Activated CD4-positive, CD25-positive, alpha-beta regulatory T cell treated with anti-CD3 and anti-CD28 coated beads, Interleukin-2, amount 50 U/mL, for 72 hours (primary cell): Measurements from ENCODE around the gene TMPRSS3.

Experiments used
- DNase-seq: peaks from one replicate; pipeline ENCODE4 v3.0.0; 2021

TMPRSS3 gene

GRCh38 chr21:42387164-42387563 is 8.7 kb downstream of the TMPRSS3 start:
- DNase-seq, result no peak

DNA sequence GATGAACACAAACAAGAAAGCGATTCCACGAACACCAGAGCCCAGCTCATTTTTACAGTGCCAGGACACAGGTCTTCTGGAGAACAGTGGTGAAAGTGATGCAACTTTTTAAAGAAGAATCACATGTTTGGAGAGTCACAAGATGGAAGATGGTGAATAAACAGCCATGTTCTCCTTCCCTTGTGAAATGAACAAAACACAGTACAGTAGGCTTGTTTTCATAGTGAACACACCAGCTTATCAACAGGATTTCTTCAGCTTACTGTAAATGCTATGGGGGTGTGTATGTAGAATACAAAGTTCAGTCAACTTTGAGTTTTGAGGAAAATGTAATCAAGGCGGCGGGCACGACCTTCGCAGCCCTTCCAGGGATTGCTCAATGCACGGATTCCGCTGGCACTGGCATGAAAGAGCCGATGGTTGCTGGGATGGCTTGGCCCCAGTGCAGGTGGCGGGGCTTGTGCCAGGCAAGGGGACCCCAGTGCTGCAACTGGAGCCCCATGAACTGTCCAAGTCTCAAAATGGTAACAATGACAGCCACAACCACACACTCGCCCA is 9.7 kb downstream of the TMPRSS3 start:
- no peak for DNase-seq

DNA sequence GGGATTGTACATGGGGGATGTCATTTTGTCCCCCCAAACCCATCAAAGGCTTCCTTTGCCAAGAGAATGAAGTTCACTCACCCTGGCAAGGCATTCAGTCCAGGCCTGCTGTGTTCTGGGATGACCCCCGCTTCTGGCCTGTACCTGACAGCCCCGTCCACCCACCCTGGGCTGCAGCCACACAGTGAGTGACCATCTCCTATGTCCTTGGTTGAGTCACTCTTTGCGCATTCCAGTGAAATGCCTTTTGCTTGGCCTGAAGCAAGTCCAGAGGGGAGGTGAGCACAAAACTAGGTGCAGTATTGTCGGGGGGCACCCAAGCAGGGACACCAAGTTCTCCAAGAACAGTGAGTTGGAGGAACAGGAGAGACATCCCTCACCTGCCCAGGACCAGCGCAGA is 10.2 kb downstream of the TMPRSS3 start:
- no peak for DNase-seq

DNA sequence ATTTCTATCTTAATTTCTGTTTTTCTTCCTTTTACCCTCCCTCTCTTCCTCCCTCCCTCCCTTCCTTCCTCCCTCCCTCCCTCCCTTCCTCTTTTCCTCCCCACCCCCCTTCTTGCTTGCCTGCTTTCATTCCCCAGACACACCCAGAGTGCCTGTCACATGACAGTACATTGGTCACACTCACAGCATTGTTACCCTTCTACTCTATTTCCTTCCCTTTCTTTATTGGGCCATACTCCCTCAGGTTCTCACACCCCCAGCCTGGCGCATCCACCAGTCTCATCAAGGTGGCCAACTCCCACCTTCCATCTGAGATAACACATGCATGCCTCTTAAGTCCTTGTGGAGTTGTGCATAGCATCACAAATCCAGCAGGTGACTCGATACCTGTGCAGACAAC is 10.9 kb downstream of the TMPRSS3 start:
- no peak for DNase-seq

DNA sequence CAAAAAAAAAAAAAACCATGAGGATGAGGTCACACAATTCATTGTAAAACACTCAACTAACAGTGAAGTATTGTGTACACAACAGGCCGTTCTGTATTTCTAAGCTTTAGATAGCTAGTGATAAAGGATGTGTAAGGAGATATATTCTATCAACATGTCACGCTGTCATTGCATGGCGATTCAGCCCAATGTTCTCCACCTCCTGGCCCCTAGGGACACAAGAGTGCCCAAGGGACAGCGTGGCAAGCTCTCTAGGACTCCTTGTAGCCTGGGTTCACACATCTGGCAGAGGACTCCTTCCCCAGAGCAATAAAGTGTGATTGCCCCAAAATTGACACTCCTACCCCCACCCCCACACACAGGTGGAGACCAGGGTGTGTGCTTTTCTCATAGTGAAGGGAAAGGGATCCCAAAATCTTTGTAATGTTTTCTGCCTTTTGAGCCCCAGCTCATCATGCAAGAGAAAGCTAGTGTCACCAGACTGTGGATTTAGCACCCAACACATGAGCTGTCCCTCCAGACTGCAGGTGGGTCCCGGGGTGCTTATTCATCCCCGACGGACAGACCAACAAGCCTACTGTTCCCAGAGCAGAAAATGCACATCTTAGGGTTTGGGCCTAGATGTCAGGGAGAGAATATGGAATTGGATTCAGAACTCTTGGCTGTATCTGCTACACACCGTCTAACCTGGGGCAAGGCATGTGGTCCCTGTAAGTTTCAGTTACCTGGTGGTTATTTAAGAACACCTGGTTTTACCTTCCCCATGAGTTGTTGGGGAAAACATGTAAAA is 11.5 kb downstream of the TMPRSS3 start:
- no peak for DNase-seq

DNA sequence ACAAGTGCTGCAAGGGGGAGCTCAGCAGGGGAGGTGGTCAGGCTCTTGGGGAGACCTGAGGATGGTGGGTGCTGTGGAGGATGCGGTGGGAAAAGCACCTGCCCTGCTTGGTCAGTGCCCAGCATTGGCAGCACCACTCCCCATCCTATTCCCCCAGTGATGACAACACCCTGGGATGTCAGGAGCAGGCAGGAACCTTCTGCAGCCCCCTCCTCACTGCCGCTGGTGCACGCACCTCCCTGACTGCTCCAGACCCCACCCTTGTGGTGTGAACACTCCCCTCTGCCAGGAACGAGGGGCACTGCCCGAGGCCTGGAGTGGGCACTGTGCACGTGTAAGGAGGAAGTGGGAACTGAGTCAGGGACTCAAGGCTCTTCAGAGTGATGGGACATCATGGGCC is 12.5 kb downstream of the TMPRSS3 start:
- no peak for DNase-seq

DNA sequence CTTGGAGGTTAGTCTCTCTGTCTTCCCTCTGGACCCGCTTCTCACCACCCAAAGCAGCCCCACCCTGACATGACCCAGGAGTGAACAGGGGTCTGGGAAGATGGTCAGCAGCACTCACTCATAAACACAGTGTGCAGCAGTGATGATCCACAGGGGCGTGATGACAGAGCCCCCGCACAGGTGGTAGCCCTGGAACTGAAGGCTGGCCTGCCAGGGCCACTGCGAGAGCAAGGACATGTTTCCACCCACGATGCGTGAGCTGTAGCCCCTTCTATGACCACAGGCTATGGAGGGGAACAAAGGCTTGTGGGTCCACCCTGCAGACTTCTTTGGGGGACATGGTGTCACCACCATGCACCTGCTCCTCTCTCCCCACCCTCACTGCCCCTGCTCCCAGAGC is 12.9 kb downstream of the TMPRSS3 start:
- DNase-seq, result no peak

GRCh38 chr21:42381347-42381984 is 14.4 kb downstream of the TMPRSS3 start:
- no peak for DNase-seq

- DNase-seq, result no peak
Observed at GRCh38 chr21:42379426-42380215, 16.2 kb downstream of the TMPRSS3 start.

- DNase-seq, result no peak
Observed at GRCh38 chr21:42378418-42378817, 17.4 kb downstream of the TMPRSS3 start.

- DNase-seq, result no peak
Observed at GRCh38 chr21:42377951-42378340, 17.9 kb downstream of the TMPRSS3 start.

DNA sequence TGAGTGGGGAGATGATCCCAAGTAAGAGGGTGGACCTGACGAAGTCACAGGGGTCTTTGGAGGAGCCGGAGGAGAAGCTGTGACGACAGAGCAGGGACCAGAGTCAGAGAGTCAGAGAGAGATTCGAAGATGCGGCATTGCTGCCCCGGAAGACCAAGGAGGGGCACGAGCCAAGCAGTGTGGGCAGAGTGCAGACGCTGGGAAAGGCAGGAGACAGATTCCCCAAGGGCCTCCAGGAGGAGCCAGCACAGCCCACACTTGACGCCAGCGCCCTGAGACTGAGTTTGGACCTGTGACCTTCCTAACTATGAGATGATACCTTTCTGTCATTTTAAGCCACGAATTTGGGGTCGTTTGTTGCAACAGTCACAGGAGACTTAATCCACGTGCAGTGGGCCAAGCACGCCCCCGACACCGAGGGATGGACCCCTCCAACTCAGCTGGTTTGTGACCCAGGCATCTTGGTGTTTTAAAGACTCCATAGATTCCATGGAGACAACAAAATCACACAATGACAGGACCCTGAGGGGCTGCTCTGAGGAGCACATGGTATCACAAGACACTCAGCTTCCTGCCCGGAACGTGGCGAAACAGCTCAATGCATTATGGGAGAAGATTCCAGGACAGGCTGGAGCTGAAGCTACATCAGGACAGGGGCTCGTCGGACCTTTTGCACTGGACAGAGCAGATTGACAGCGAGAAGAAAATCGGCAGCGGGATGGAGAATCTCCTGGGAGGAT is 18.5 kb downstream of the TMPRSS3 start:
- no peak for DNase-seq

DNA sequence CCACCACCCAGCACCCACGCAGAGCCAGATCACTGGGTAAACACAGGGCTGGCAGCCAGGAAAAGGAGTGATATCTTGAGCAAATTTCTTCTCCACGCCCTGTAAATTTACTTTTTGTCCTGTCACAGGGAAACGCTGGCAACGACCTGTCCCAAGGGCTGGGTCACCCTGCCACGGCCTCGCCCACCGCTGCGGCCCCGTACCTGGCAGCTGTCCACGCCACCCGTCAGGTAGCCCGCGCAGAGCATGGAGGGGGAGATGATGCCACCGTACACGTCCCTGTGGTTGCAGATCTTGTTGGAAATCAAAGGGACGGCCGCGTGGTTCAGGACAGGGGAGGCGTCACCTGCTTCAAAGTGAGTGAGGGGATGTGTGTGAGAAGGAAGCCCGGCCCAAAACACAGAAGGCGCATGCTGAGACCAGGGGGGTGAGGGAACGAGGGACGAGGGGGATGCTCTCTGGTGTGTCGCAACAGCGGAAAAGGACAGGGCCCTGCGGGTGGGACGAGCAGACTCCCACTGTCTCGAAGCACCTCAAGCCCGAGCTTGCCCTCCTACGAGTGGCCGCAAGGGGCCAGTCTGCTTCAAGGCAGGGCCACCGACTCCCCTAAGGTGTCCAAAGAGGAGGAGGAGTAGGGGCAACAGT is 19.4 kb downstream of the TMPRSS3 start:
- no peak for DNase-seq

- no peak for DNase-seq
Observed at GRCh38 chr21:42375966-42376337, 19.9 kb downstream of the TMPRSS3 start.

GRCh38 chr21:42375506-42375905 is 20.3 kb downstream of the TMPRSS3 start:
- DNase-seq, result no peak

- DNase-seq, result no peak
Observed at GRCh38 chr21:42374864-42375499, 20.9 kb downstream of the TMPRSS3 start.

- DNase-seq, result no peak
Observed at GRCh38 chr21:42374457-42374856, 21.4 kb downstream of the TMPRSS3 start.

GRCh38 chr21:42373908-42374455 is 21.9 kb downstream of the TMPRSS3 start:
- no peak for DNase-seq

DNA sequence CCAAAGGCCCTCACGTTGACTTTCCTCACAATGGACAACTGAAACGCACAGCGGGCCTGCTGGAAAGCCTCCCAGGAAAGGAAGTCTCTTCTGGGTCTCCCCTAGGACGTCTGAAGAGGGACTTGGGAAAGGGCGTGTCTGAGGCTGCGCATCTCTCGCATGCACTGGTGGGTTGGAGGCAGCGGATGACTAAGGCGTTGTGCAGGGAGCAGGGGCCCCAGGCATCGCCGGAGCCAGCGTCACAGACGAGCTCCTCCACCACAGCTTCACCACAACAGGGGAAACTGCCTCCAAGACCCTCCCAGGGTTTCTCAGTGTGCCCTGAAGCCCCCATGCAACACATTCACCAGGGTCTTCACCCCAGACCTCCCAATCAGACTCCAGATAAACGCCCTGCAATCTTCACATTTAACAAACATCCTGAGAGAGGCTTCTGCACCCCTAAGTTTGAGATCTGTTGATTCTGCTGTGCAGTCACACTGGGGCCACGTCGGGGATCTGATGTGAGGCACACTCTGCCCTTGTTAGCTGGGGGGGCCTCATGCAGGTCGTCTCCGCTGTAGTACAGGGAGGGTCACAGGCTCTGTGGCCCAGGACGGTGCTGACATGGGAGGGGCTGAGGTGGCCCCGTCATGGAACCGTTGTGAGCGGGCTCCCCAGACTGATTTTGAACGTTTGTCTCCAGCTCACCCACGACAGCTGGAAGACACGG is 22.5 kb downstream of the TMPRSS3 start:
- no peak for DNase-seq

DNA sequence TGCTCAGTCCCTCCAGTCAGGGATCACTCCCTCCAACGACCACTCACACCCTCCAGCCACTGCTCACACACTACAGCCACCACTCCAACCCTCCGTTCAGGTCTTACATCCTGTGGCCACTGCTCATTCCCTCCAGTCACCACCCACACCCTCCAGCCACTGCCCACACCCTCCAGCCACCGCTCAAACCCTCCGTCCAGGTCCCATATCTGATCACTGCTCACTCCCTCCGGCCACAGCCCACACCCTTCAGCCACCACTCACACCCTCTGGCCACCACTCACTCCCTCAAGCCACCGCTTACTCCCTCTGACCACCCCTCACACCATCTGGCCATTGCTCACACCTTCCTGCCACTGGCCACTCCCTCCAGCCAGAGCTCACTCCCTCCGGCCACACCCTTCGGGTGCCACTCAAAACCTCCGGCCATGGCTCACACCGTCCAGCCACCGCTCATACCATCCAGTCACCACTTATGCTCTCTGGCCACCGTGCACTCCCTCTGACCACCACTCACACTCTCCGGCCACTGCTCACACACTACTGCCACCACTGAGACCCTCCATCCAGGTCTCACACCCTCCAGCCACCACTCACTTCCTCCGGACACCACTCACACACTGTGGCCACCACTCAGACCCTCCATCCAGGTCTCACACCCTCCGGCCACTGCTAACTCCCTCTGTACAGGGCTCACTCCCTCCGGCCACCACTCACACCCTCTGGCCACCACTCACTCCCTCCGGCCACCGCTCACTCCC is 24.8 kb downstream of the TMPRSS3 start:
- DNase-seq, result no peak
